Liver (tissue), 9 donors: ENCODE results near the gene AAGAB. TPM values are rescaled to one million over a fixed set of nuclear protein-coding genes. Genes with fewer than 3 reads are reported as not detected.

Experiments used
- DNase-seq: peaks from one replicate; pipeline ENCODE4 v3.0.0-alpha.2; 2017; ENCODE audit warnings: low spot score
- H3K27ac ChIP-seq, 2 donors: one replicate each; pipeline ENCODE4 v1.7.0; 2013; ENCODE audit warnings: inconsistent platforms in 2 of 2, low read length in 2 of 2, control low read depth in 1 of 2, low read depth in 1 of 2, mild to moderate bottlenecking in 1 of 2
- H3K27me3 ChIP-seq, 4 donors: one replicate each; pipeline versions ENCODE4 v1.6.1 to v1.7.0; 2013; ENCODE audit warnings: low read length in 3 of 4, inconsistent platforms in 1 of 4, mild to moderate bottlenecking in 1 of 4, moderate library complexity in 1 of 4; ENCODE audit not compliant: control insufficient read depth in 4 of 4, insufficient read depth in 4 of 4
- H3K36me3 ChIP-seq, 4 donors: one replicate each; pipeline versions ENCODE4 v1.6.1 to v1.7.0; 2013; ENCODE audit warnings: low read length in 3 of 4, mild to moderate bottlenecking in 3 of 4, low read depth in 1 of 4, moderate library complexity in 1 of 4; ENCODE audit not compliant: control insufficient read depth in 4 of 4, insufficient read depth in 3 of 4
- H3K4me1 ChIP-seq, 4 donors: one replicate each; pipeline versions ENCODE4 v1.6.1 to v1.7.0; 2013; ENCODE audit warnings: low read length in 3 of 4, mild to moderate bottlenecking in 3 of 4, moderate library complexity in 1 of 4; ENCODE audit not compliant: control insufficient read depth in 4 of 4, insufficient read depth in 4 of 4
- H3K4me3 ChIP-seq, 3 donors: one replicate each; pipeline versions ENCODE4 v1.6.1 to v1.7.0; 2013; ENCODE audit warnings: low read length in 3 of 3, control low read depth in 1 of 3, low read depth in 1 of 3, mild to moderate bottlenecking in 1 of 3
- H3K9ac ChIP-seq, 2 donors: one replicate each; pipeline ENCODE4 v1.7.0; 2013; ENCODE audit warnings: low read length in 2 of 2, mild to moderate bottlenecking in 2 of 2, moderate library complexity in 2 of 2, control low read depth in 1 of 2, low read depth in 1 of 2
- H3K9me3 ChIP-seq, 4 donors: one replicate each; pipeline versions ENCODE4 v1.6.1 to v1.7.0; 2013; ENCODE audit warnings: low read length in 3 of 4; ENCODE audit not compliant: control insufficient read depth in 4 of 4
- ATF3 ChIP-seq: IDR thresholded peaks from 2 replicates; pipeline ENCODE4 v1.6.1; 2016; ENCODE audit warnings: antibody characterized with exemption
- EGR1 ChIP-seq, 2 donors: IDR thresholded peaks; 2 replicates each; pipeline ENCODE4 v1.6.1; 2016 to 2018; ENCODE audit warnings: antibody characterized with exemption in 2 of 2, low read depth in 2 of 2
- FOXA1 ChIP-seq: IDR thresholded peaks from 2 replicates; pipeline ENCODE4 v1.6.1; 2016; ENCODE audit warnings: antibody characterized with exemption
- FOXA2 ChIP-seq: IDR thresholded peaks from 2 replicates; pipeline ENCODE4 v1.6.1; 2016; ENCODE audit warnings: antibody characterized with exemption
- GABPA ChIP-seq, 2 donors: IDR thresholded peaks in 1 of 2; conservative IDR thresholded peaks in 1 of 2; 2 replicates each; pipeline ENCODE4 v1.6.1; 2016; ENCODE audit warnings: antibody characterized with exemption in 2 of 2, mild to moderate bottlenecking in 1 of 2, moderate library complexity in 1 of 2
- HNF4A ChIP-seq, 2 donors: conservative IDR thresholded peaks; 2 replicates each; pipeline ENCODE4 v1.6.1; 2016; ENCODE audit warnings: antibody characterized with exemption in 2 of 2, mild to moderate bottlenecking in 2 of 2
- HNF4G ChIP-seq: IDR thresholded peaks from 2 replicates; pipeline ENCODE4 v1.6.1; 2016; ENCODE audit warnings: antibody characterized with exemption
- JUND ChIP-seq, 2 donors: IDR thresholded peaks; 2 replicates each; pipeline ENCODE4 v1.6.1; 2016; ENCODE audit warnings: antibody characterized with exemption in 2 of 2
- NR2F2 ChIP-seq: IDR thresholded peaks from 2 replicates; pipeline ENCODE4 v1.6.1; 2016; ENCODE audit warnings: antibody characterized with exemption
- RAD21 ChIP-seq, 2 donors: IDR thresholded peaks; 2 replicates each; pipeline ENCODE4 v1.6.1; 2016; ENCODE audit warnings: antibody characterized with exemption in 2 of 2, mild to moderate bottlenecking in 2 of 2
- RXRA ChIP-seq, 2 donors: IDR thresholded peaks; 2 replicates each; pipeline ENCODE4 v1.6.1; 2017 to 2018; ENCODE audit warnings: antibody characterized with exemption in 2 of 2, mild to moderate bottlenecking in 1 of 2
- SP1 ChIP-seq: IDR thresholded peaks from 2 replicates; pipeline ENCODE4 v1.6.1; 2018; ENCODE audit warnings: antibody characterized with exemption, mild to moderate bottlenecking
- TAF1 ChIP-seq: conservative IDR thresholded peaks from 2 replicates; pipeline ENCODE4 v1.6.1; 2016; ENCODE audit warnings: antibody characterized with exemption, mild to moderate bottlenecking
- YY1 ChIP-seq: IDR thresholded peaks from 2 replicates; pipeline ENCODE4 v1.6.1; 2016; ENCODE audit warnings: antibody characterized with exemption, mild to moderate bottlenecking
- ZBTB33 ChIP-seq: IDR thresholded peaks from 2 replicates; pipeline ENCODE4 v1.6.1; 2016; ENCODE audit warnings: antibody characterized with exemption
- WGBS: extraction: QIAGEN DNeasy Blood & Tissue Kit; methylation state at CpG from one replicate; pipeline ENCODE4 v1.1.7; 2013; 5-methylcytosine and 5-hydroxymethylcytosine counted together
- polyA plus RNA-seq, 2 donors: library from polyadenylated mRNA; stranded (reverse) in 1 of 2; unstranded in 1 of 2; fragments of 200-250 nt in 1 of 2; fragments of >200 nt in 1 of 2; fragmentation: Nextera tagmentation in 1 of 2; extraction: Ambion mirVana in 1 of 2; gene quantifications; one replicate each; pipeline versions ENCODE4 v1.2.1 to v1.2.3, GENCODE V29; 2013 to 2015
- total RNA-seq, 2 donors: library from RNA; depleted of rRNA; stranded (reverse); fragments of >200 nt; gene quantifications; one replicate each; pipeline ENCODE4 v1.2.3, GENCODE V29; 2014
- TF ChIP-seq, protein P1 (sequence below): IDR thresholded peaks from 2 replicates; pipeline ENCODE4 v1.6.1; 2016; ENCODE audit warnings: antibody characterized with exemption
- TF ChIP-seq, protein P2 (sequence below): fragments of 150-350 bp; IDR thresholded peaks from 2 replicates; pipeline ENCODE4 v1.5.1; 2017; ENCODE audit warnings: improper control_type of control experiment, low read depth, low read length; ENCODE audit not compliant: missing input control
- TF ChIP-seq, protein P3 (sequence below): IDR thresholded peaks from 2 replicates; pipeline ENCODE4 v1.6.1; 2016; ENCODE audit warnings: antibody characterized with exemption, mild to moderate bottlenecking
- donor health status: healthy.
- donor health status: healthy.
- donor health status: healthy.
- donor health status: healthy.
- donor health status: healthy.

Gene AAGAB
- total and polyA plus RNA-seq, 4 donors = 3.6 to 22.3 (median 13.0) TPM

- H3K9ac ChIP-seq = no peak overlapping the region
- no peak for DNase-seq
- no peak for TF ChIP-seq TAF1
- TF ChIP-seq NR2F2 = no peak
- TF ChIP-seq SP1 = no peak
- TF ChIP-seq, protein P1, sequence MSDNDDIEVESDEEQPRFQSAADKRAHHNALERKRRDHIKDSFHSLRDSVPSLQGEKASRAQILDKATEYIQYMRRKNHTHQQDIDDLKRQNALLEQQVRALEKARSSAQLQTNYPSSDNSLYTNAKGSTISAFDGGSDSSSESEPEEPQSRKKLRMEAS = no peak
- no peak for TF ChIP-seq ATF3
- TF ChIP-seq, protein P2, sequence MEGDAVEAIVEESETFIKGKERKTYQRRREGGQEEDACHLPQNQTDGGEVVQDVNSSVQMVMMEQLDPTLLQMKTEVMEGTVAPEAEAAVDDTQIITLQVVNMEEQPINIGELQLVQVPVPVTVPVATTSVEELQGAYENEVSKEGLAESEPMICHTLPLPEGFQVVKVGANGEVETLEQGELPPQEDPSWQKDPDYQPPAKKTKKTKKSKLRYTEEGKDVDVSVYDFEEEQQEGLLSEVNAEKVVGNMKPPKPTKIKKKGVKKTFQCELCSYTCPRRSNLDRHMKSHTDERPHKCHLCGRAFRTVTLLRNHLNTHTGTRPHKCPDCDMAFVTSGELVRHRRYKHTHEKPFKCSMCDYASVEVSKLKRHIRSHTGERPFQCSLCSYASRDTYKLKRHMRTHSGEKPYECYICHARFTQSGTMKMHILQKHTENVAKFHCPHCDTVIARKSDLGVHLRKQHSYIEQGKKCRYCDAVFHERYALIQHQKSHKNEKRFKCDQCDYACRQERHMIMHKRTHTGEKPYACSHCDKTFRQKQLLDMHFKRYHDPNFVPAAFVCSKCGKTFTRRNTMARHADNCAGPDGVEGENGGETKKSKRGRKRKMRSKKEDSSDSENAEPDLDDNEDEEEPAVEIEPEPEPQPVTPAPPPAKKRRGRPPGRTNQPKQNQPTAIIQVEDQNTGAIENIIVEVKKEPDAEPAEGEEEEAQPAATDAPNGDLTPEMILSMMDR = no peak
- no peak for TF ChIP-seq JUND (IDR thresholded peaks at IDR 0.05)
- TF ChIP-seq FOXA1 = no peak
- TF ChIP-seq, protein P3, sequence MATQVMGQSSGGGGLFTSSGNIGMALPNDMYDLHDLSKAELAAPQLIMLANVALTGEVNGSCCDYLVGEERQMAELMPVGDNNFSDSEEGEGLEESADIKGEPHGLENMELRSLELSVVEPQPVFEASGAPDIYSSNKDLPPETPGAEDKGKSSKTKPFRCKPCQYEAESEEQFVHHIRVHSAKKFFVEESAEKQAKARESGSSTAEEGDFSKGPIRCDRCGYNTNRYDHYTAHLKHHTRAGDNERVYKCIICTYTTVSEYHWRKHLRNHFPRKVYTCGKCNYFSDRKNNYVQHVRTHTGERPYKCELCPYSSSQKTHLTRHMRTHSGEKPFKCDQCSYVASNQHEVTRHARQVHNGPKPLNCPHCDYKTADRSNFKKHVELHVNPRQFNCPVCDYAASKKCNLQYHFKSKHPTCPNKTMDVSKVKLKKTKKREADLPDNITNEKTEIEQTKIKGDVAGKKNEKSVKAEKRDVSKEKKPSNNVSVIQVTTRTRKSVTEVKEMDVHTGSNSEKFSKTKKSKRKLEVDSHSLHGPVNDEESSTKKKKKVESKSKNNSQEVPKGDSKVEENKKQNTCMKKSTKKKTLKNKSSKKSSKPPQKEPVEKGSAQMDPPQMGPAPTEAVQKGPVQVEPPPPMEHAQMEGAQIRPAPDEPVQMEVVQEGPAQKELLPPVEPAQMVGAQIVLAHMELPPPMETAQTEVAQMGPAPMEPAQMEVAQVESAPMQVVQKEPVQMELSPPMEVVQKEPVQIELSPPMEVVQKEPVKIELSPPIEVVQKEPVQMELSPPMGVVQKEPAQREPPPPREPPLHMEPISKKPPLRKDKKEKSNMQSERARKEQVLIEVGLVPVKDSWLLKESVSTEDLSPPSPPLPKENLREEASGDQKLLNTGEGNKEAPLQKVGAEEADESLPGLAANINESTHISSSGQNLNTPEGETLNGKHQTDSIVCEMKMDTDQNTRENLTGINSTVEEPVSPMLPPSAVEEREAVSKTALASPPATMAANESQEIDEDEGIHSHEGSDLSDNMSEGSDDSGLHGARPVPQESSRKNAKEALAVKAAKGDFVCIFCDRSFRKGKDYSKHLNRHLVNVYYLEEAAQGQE = no peak
- no peak for TF ChIP-seq ZBTB33
- TF ChIP-seq YY1 = no peak
- TF ChIP-seq FOXA2 = no peak
- TF ChIP-seq RXRA (IDR thresholded peaks at IDR 0.05) = no peak
- no peak for TF ChIP-seq HNF4A (conservative IDR thresholded peaks at IDR 0.05)
- no peak for TF ChIP-seq HNF4G
- TF ChIP-seq EGR1 (IDR thresholded peaks at IDR 0.05; ENCODE audit: low read depth in 2 of 2) = no peak
- no peak for TF ChIP-seq RAD21 (IDR thresholded peaks at IDR 0.05)
- no peak for TF ChIP-seq GABPA (IDR thresholded peaks at IDR 0.05 in 1 of 2, conservative IDR thresholded peaks at IDR 0.05 in 1 of 2)
- no peak overlapping the region for H3K4me3 ChIP-seq
- no peaks in the 10 kb centered on the region for H3K4me1 ChIP-seq
- peaks cover 1 to 11% (median 8%) of the 10 kb centered on the region in 4 donors for H3K36me3 ChIP-seq
- no peaks in the 10 kb centered on the region for H3K9me3 ChIP-seq
- no peak overlapping the region for H3K27ac ChIP-seq
- no peaks in the 10 kb centered on the region for H3K27me3 ChIP-seq
- 99% methylated on average over 2 of the region's 2 CpGs for WGBS
Observed at GRCh38 chr15:67230504-67230903, 24.0 kb downstream of the AAGAB start.
